Liver (tissue), 9 donors: ENCODE results near the gene ECSIT. TPM values are rescaled to one million over a fixed set of nuclear protein-coding genes. Genes with fewer than 3 reads are reported as not detected.
A peak's percentile ranks its signal among the peaks of the same experiment; 100 is the strongest.

Source experiments
- DNase-seq: peaks from one replicate; pipeline ENCODE4 v3.0.0-alpha.2; 2017; ENCODE audit warnings: low spot score
- H3K27ac ChIP-seq, 2 donors: one replicate each; pipeline ENCODE4 v1.7.0; 2013; ENCODE audit warnings: inconsistent platforms in 2 of 2, low read length in 2 of 2, control low read depth in 1 of 2, low read depth in 1 of 2, mild to moderate bottlenecking in 1 of 2
- H3K27me3 ChIP-seq, 4 donors: one replicate each; pipeline versions ENCODE4 v1.6.1 to v1.7.0; 2013; ENCODE audit warnings: low read length in 3 of 4, inconsistent platforms in 1 of 4, mild to moderate bottlenecking in 1 of 4, moderate library complexity in 1 of 4; ENCODE audit not compliant: control insufficient read depth in 4 of 4, insufficient read depth in 4 of 4
- H3K36me3 ChIP-seq, 4 donors: one replicate each; pipeline versions ENCODE4 v1.6.1 to v1.7.0; 2013; ENCODE audit warnings: low read length in 3 of 4, mild to moderate bottlenecking in 3 of 4, low read depth in 1 of 4, moderate library complexity in 1 of 4; ENCODE audit not compliant: control insufficient read depth in 4 of 4, insufficient read depth in 3 of 4
- H3K4me1 ChIP-seq, 4 donors: one replicate each; pipeline versions ENCODE4 v1.6.1 to v1.7.0; 2013; ENCODE audit warnings: low read length in 3 of 4, mild to moderate bottlenecking in 3 of 4, moderate library complexity in 1 of 4; ENCODE audit not compliant: control insufficient read depth in 4 of 4, insufficient read depth in 4 of 4
- H3K4me3 ChIP-seq, 3 donors: one replicate each; pipeline versions ENCODE4 v1.6.1 to v1.7.0; 2013; ENCODE audit warnings: low read length in 3 of 3, control low read depth in 1 of 3, low read depth in 1 of 3, mild to moderate bottlenecking in 1 of 3
- H3K9ac ChIP-seq, 2 donors: one replicate each; pipeline ENCODE4 v1.7.0; 2013; ENCODE audit warnings: low read length in 2 of 2, mild to moderate bottlenecking in 2 of 2, moderate library complexity in 2 of 2, control low read depth in 1 of 2, low read depth in 1 of 2
- H3K9me3 ChIP-seq, 4 donors: one replicate each; pipeline versions ENCODE4 v1.6.1 to v1.7.0; 2013; ENCODE audit warnings: low read length in 3 of 4; ENCODE audit not compliant: control insufficient read depth in 4 of 4
- ATF3 ChIP-seq: IDR thresholded peaks from 2 replicates; pipeline ENCODE4 v1.6.1; 2016; ENCODE audit warnings: antibody characterized with exemption
- CTCF ChIP-seq: fragments of 150-350 bp; IDR thresholded peaks from 2 replicates; pipeline ENCODE4 v1.5.1; 2017; ENCODE audit warnings: improper control_type of control experiment, low read depth, low read length; ENCODE audit not compliant: missing input control
- EGR1 ChIP-seq, 2 donors: IDR thresholded peaks; 2 replicates each; pipeline ENCODE4 v1.6.1; 2016 to 2018; ENCODE audit warnings: antibody characterized with exemption in 2 of 2, low read depth in 2 of 2
- FOXA1 ChIP-seq: IDR thresholded peaks from 2 replicates; pipeline ENCODE4 v1.6.1; 2016; ENCODE audit warnings: antibody characterized with exemption
- FOXA2 ChIP-seq: IDR thresholded peaks from 2 replicates; pipeline ENCODE4 v1.6.1; 2016; ENCODE audit warnings: antibody characterized with exemption
- GABPA ChIP-seq, 2 donors: IDR thresholded peaks in 1 of 2; conservative IDR thresholded peaks in 1 of 2; 2 replicates each; pipeline ENCODE4 v1.6.1; 2016; ENCODE audit warnings: antibody characterized with exemption in 2 of 2, mild to moderate bottlenecking in 1 of 2, moderate library complexity in 1 of 2
- HNF4A ChIP-seq, 2 donors: conservative IDR thresholded peaks; 2 replicates each; pipeline ENCODE4 v1.6.1; 2016; ENCODE audit warnings: antibody characterized with exemption in 2 of 2, mild to moderate bottlenecking in 2 of 2
- HNF4G ChIP-seq: IDR thresholded peaks from 2 replicates; pipeline ENCODE4 v1.6.1; 2016; ENCODE audit warnings: antibody characterized with exemption
- JUND ChIP-seq, 2 donors: IDR thresholded peaks; 2 replicates each; pipeline ENCODE4 v1.6.1; 2016; ENCODE audit warnings: antibody characterized with exemption in 2 of 2
- RAD21 ChIP-seq, 2 donors: IDR thresholded peaks; 2 replicates each; pipeline ENCODE4 v1.6.1; 2016; ENCODE audit warnings: antibody characterized with exemption in 2 of 2, mild to moderate bottlenecking in 2 of 2
- RXRA ChIP-seq, 2 donors: IDR thresholded peaks; 2 replicates each; pipeline ENCODE4 v1.6.1; 2017 to 2018; ENCODE audit warnings: antibody characterized with exemption in 2 of 2, mild to moderate bottlenecking in 1 of 2
- SP1 ChIP-seq: IDR thresholded peaks from 2 replicates; pipeline ENCODE4 v1.6.1; 2018; ENCODE audit warnings: antibody characterized with exemption, mild to moderate bottlenecking
- TAF1 ChIP-seq: conservative IDR thresholded peaks from 2 replicates; pipeline ENCODE4 v1.6.1; 2016; ENCODE audit warnings: antibody characterized with exemption, mild to moderate bottlenecking
- YY1 ChIP-seq: IDR thresholded peaks from 2 replicates; pipeline ENCODE4 v1.6.1; 2016; ENCODE audit warnings: antibody characterized with exemption, mild to moderate bottlenecking
- ZBTB33 ChIP-seq: IDR thresholded peaks from 2 replicates; pipeline ENCODE4 v1.6.1; 2016; ENCODE audit warnings: antibody characterized with exemption
- WGBS: extraction: QIAGEN DNeasy Blood & Tissue Kit; methylation state at CpG from one replicate; pipeline ENCODE4 v1.1.7; 2013; 5-methylcytosine and 5-hydroxymethylcytosine counted together
- polyA plus RNA-seq, 2 donors: library from polyadenylated mRNA; stranded (reverse) in 1 of 2; unstranded in 1 of 2; fragments of 200-250 nt in 1 of 2; fragments of >200 nt in 1 of 2; fragmentation: Nextera tagmentation in 1 of 2; extraction: Ambion mirVana in 1 of 2; gene quantifications; one replicate each; pipeline versions ENCODE4 v1.2.1 to v1.2.3, GENCODE V29; 2013 to 2015
- total RNA-seq, 2 donors: library from RNA; depleted of rRNA; stranded (reverse); fragments of >200 nt; gene quantifications; one replicate each; pipeline ENCODE4 v1.2.3, GENCODE V29; 2014
- TF ChIP-seq, protein P1 (sequence below): IDR thresholded peaks from 2 replicates; pipeline ENCODE4 v1.6.1; 2016; ENCODE audit warnings: antibody characterized with exemption, mild to moderate bottlenecking
- donor health status: healthy.
- donor health status: healthy.
- donor health status: healthy.
- donor health status: healthy.
- donor health status: healthy.

The ECSIT gene
- total and polyA plus RNA-seq, 4 donors = 20.5 to 37.4 (median 31.0) TPM

GRCh38 chr19:11505504-11506100, 23.3 kb downstream of the ECSIT start, which contains the start of gene ZNF653:
Gene ZNF653, minus strand, starts transcription at chr19:11505839. Its CDS starts 53 bp downstream, at chr19:11505786.
- Histone ChIP-seq H3K4me3 (peak within 1 kb of the TSS; percentile 72 to 90 (median 81)), H3K27ac (peak within 1 kb of the TSS; percentile 98 to 99), H3K36me3 (peaks cover 0 to 2% (median 0%) of the 10 kb centered on the region in 4 donors), H3K9me3 (no peaks in the 10 kb centered on the region), H3K4me1 (peaks cover 5 to 14% (median 12%) of the 10 kb centered on the region in 4 donors), H3K9ac (peak within 1 kb of the TSS; percentile 39 to 83), H3K27me3 (no peaks in the 10 kb centered on the region)
- under 1% methylated on average over 65 of the region's 65 CpGs for WGBS
- TF ChIP-seq CTCF (no peak), ZBTB33 (no peak), YY1 (peak; percentile 48), EGR1 (IDR thresholded peaks at IDR 0.05; ENCODE audit: low read depth in 2 of 2) (peak in 1 of 2 donors; percentile 24), GABPA (IDR thresholded peaks at IDR 0.05 in 1 of 2, conservative IDR thresholded peaks at IDR 0.05 in 1 of 2) (peak; percentile 81 to 92)
- peak; percentile 94 for DNase-seq

- peaks cover 5 to 14% (median 12%) of the 10 kb centered on the region in 4 donors for H3K4me1 ChIP-seq
- peak overlapping the region in 1 of 2 donors; percentile 74 for H3K9ac ChIP-seq
- H3K27ac ChIP-seq = peak overlapping the region; percentile 98 to 99
- no peaks in the 10 kb centered on the region for H3K27me3 ChIP-seq
- DNase-seq = peak; percentile 97
- TF ChIP-seq ZBTB33 (no peak), TAF1 (no peak), JUND (IDR thresholded peaks at IDR 0.05) (no peak), SP1 (peak; percentile 58), FOXA1 (no peak), GABPA (IDR thresholded peaks at IDR 0.05 in 1 of 2, conservative IDR thresholded peaks at IDR 0.05 in 1 of 2) (no peak), YY1 (no peak), CTCF (no peak), FOXA2 (no peak), EGR1 (IDR thresholded peaks at IDR 0.05; ENCODE audit: low read depth in 2 of 2) (peak; percentile 52 to 60), RAD21 (IDR thresholded peaks at IDR 0.05) (no peak), RXRA (IDR thresholded peaks at IDR 0.05) (no peak), ATF3 (no peak), HNF4A (conservative IDR thresholded peaks at IDR 0.05) (no peak), HNF4G (no peak)
- TF ChIP-seq, protein P1, sequence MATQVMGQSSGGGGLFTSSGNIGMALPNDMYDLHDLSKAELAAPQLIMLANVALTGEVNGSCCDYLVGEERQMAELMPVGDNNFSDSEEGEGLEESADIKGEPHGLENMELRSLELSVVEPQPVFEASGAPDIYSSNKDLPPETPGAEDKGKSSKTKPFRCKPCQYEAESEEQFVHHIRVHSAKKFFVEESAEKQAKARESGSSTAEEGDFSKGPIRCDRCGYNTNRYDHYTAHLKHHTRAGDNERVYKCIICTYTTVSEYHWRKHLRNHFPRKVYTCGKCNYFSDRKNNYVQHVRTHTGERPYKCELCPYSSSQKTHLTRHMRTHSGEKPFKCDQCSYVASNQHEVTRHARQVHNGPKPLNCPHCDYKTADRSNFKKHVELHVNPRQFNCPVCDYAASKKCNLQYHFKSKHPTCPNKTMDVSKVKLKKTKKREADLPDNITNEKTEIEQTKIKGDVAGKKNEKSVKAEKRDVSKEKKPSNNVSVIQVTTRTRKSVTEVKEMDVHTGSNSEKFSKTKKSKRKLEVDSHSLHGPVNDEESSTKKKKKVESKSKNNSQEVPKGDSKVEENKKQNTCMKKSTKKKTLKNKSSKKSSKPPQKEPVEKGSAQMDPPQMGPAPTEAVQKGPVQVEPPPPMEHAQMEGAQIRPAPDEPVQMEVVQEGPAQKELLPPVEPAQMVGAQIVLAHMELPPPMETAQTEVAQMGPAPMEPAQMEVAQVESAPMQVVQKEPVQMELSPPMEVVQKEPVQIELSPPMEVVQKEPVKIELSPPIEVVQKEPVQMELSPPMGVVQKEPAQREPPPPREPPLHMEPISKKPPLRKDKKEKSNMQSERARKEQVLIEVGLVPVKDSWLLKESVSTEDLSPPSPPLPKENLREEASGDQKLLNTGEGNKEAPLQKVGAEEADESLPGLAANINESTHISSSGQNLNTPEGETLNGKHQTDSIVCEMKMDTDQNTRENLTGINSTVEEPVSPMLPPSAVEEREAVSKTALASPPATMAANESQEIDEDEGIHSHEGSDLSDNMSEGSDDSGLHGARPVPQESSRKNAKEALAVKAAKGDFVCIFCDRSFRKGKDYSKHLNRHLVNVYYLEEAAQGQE = no peak
- H3K9me3 ChIP-seq = no peaks in the 10 kb centered on the region
- H3K4me3 ChIP-seq = peak overlapping the region; percentile 72 to 90 (median 81)
- H3K36me3 ChIP-seq = no peaks in the 10 kb centered on the region
- 1% methylated on average over 33 of the region's 33 CpGs for whole genome bisulfite sequencing
These were observed 23.9 kb downstream of the ECSIT start for GRCh38 chr19:11505032-11505503.
